Stimulated activated CD4-positive, alpha-beta T cell treated with anti-CD3 and anti-CD28 coated beads, Interleukin-12 subunit alpha, Interleukin-12 subunit beta, amount 100 ng/mL, for 48 hours (primary cell): ENCODE results near the gene CPSF3.

Experiments
- DNase-seq, 3 donors: peaks; one replicate each; pipeline ENCODE4 v3.0.0-alpha.2; 2020; ENCODE audit warnings: low read depth in 2 of 3, low spot score in 1 of 3

Gene CPSF3

DNA sequence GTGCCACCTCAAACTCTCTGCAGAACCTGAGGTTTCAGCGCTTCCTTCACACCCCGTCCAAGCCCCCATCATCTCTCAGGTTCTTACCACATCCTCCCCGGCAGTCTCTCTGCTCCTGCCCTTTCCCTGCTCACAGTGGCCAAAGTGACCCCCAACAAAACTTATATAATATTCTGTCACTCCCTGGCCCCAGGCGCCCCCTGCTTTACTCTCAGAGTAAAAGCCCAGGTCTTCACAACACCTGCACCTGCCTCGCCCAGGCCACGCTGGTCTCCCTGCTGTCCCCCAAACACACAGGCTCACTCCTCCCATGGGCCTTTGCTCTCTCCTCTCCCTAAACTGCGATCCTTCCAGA is 6.5 kb upstream of the CPSF3 start:
- no peak for DNase-seq

DNA sequence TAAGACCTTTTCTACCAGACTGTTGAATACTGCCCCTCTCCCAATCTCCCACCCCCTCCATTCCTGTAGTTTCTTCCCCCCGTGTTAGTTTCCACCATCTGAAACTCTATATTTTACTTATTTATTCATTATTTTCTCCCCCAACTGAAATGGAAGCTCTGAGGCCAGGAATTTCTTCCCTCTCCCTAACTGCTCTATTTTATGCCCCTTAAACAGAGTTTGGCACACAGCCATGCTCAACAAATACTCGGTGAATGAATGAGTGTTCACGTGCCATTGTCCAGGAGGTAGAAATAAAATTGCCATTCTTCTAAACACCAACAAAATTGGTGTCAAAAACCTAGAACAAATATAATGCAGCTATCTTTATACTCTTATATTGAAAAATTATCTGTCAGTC is 5.7 kb upstream of the CPSF3 start:
- no peak for DNase-seq

GRCh38 chr2:9418746-9419145 is 4.7 kb upstream of the CPSF3 start:
- DNase-seq = no peak

DNA sequence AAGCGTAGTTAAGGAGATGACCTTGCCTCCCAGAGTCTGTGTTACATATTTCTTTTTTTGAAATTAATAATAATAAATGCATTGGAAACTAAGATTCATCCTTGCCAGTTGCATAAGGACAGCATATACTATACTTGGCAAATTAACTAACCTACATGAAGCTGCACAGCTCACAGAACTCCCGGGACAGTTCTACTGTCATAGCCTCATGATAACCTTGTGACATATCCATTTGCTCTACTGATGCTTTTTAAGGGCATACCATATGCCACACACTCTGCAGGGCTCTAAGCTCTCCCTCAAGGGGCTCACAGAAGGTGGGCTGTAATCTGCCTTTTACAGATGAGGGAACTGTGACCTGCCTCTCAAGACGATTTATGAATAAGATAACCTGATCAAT is 3.9 kb upstream of the CPSF3 start:
- DNase-seq = no peak

- DNase-seq = no peak
Measured at GRCh38 chr2:9420495-9420894, 3.0 kb upstream of the CPSF3 start.

DNA sequence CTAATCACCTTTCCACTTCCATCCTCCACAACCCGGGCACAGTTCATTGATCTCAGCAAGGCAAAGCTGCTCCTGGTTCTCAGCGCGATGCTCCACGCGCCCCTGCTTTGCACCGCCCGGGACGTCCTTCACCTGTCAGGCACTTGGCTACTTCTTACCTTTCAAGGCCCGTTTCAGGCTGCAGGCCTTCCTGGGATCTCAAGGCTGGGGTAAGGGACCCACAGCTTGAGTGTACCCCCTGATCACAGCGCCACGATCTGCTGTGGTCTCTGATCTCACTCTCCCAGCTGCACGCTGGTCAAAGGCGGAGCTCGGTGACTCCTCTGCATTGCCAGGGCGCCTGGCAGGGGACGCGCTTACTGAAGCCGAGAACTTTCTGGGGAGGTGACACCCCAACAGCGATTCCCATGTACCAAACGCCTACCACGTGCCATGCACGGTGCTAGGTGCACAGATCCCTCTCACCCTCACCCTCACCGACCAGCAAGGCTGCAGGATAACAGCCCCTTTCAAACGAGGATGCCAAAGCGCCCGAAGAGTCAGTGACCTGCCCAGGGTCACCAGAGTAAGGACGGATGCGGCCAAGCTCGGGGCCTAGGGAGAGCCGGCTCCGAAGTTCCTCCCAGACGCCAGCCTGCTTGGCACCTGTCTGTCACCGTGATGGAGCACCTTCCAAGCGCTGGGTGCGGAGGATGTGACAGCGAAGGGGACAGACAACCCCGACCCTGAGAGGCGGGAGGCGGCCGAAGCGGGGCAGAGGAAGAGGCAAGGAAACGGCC is 944 bp upstream of the CPSF3 start:
- DNase-seq = peak; percentile 29 to 47 (median 32)

DNA sequence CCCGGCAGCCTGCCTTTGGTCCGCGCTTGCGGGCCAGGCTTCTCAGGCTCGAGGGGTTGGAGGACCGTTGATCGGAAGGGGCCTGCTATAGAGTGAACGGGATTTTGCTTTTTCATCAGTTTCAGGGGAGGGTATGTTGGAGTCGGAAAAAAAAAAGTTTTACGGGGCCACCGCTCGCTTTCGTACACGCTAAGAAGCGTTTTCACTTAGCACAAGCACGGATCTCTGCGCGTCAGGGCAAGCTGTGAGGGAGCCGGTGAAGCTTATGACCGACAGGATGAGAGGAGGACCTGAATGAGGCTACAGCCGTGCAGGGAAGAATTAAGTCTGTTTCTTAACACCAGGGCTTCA is 443 bp downstream of the CPSF3 start:
- DNase-seq = peak in 2 of 3 donors; percentile 7 to 12

DNA sequence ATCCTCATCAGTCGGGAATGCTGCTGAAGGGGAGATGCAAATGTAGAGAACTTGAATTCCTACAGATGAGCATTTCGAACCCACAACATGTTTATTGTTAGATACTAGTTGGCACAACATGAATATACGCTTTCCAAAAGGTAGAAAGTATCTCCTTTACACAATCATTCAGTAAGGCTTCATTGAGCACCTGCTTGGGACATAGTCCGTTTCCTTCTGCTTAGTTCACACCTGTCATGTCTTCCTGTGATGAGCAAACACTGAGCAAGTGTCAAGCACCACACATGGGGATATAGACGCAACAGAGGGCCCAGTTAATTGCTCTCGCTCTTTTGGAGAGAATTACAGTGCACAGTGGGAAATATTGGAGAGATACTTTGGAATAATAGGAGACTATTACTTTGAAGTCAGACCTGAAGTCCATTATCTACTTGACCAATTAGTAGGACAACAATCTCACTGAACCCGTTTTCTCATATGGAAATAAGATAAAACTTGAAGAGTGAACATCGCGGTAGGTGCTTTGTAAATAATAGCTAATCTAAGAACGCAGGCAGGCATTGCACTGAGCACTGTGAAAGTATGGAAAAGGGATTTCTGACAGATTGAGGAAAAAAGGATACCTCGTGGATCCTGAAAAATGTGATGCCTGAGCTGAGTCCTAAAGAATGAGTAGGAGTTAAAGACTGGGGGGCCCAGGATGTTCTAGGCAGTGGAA is 1.2 kb downstream of the CPSF3 start:
- no peak for DNase-seq

- DNase-seq = no peak
Measured at GRCh38 chr2:9428965-9429577, 5.6 kb downstream of the CPSF3 start.

DNA sequence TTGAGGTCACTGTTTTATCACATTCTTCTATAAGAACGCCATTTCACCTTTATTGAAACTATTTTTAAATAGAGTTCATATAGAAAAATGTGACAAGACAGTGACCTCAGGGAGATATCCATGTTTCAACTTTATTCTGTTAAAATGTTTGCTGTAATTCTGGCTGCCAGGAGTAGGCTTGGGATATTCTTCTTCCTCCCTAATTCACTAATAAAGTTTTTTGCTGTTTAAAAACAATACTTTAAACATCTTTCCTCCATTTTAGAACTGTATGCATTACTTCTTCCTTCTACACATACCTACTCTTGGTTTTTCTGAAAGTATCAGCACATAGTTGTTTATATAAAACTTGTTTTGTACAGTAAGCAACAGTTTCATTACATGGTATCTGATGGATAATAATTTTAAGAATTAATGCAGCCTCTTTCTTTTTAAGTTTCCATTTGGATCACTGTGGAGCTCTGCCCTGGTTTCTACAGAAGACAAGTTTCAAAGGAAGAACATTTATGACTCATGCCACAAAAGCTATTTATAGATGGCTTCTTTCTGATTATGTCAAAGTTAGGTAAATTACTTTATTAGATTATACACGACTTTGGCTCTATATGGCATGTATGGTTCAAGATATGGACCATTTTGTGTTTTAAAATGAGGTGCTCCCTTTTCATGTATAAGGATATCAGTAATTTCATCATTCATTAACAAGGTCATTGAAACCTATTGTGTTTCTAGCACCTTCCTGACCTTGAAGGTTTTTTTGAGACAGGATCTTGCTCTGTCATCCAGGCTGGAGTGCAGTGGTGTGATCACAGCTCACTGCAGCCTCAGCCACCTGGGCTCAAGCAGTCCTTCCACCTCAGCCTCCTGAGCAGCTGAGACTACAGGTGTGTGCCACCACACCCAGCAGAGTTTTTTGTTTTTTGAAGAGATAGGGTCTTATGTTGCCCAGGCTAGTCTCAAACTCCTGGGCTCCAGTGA is 7.2 kb downstream of the CPSF3 start:
- DNase-seq = no peak

DNA sequence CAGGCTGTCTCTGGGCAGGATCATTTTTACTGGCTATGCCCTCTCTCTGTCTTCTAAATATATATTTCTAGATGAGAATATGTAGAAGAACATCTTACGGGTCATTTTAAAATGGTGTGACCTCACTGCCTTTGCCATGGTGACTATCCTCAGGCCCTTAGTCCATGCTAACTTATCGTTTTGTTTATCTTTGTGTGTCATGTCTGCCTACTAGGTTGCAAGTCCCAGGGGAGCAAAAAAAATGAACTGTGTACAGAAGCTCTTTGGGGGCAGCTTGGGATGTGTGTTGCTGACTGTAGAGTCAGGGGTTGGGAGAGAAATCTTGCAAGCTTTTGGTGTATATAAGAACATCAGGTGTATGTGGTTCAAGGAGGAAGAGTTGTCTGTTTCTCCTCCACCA is 11.0 kb downstream of the CPSF3 start:
- DNase-seq = no peak

DNA sequence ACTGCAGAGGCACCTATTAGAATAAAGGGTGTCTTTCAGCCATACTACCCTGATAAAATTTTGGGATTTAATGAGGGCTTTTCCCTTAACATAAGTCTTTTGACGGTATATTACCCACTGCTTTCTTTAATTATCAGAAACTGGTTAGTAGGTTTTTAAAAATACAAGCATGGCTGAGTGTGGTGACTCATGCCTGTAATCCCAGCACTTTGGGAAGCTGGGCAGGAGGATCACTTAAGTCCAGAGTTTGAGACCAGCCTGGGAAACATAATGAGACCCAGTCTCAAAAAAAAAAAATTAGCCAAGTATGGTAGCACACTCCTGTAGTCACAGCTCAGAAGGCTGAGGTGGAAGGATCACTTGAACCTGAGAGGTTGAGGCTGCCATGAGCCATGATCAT is 16.1 kb downstream of the CPSF3 start:
- DNase-seq = no peak

- no peak for DNase-seq
Measured at GRCh38 chr2:9440058-9440727, 16.7 kb downstream of the CPSF3 start.

DNA sequence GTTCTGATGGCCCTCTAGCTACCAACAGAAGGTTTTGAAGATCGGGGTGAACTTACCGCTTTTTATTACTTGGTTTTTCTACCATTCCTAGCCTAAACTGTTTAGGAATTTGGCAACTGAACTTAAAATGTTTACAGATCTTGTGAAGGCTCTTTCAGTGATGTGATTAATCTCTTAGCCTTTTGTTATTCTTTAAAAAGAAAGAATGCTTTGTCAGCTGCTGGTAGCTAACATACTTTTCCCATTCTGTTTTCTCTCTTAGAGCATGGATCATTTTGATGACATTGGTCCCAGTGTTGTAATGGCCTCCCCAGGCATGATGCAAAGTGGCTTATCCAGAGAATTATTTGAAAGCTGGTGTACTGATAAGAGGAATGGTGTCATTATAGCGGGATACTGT is 18.1 kb downstream of the CPSF3 start:
- DNase-seq = no peak

GRCh38 chr2:9443526-9443925 is 20.1 kb downstream of the CPSF3 start:
- no peak for DNase-seq

- no peak for DNase-seq
Measured at GRCh38 chr2:9445089-9445488, 21.6 kb downstream of the CPSF3 start.

DNA sequence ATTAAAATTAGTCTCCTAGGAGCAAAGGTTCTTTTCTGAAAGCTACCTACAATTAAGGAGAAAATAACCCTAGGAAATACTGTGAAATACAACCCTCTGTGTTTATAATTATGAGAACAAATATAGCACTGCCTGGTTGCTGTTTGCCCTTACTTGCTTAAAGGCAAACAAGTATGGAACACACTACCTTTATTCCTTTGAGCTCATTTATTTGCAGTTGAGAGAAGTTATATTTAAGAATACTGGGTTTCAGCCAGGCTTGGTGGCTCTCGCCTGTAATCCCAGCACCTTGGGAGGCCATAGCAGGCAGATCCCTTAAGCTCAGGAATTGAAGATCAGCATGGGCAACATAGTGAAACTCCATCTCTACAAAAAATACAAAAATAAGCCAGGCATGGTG is 27.8 kb downstream of the CPSF3 start:
- DNase-seq = no peak

GRCh38 chr2:9460441-9461017 is 37.1 kb downstream of the CPSF3 start:
- DNase-seq = no peak

- no peak for DNase-seq
Measured at GRCh38 chr2:9461079-9461478, 37.6 kb downstream of the CPSF3 start.

DNA sequence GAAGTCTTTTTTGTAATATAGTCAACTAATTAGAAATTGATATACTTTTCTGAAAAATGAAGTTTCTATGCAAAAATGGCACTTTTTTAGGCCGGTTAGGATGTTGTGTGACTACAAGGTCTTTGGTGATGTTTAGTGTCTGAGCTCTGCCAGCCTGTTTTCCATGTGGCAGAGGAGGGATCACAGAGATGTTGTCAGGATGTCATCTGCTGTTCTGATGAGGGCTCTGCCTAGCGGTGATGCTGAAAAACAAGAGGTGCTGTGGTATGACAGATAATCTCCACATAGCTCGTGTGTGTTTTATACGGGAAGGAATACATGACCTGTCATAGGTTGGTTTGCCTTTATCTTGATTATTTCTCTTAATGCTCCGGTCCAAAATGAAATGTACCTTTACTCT is 38.9 kb downstream of the CPSF3 start:
- no peak for DNase-seq
